MCF 10A (cell line): ENCODE measurements around the gene DCLK1. TPM values are rescaled to one million over a fixed set of nuclear protein-coding genes. Genes with fewer than 3 reads are reported as not detected.

Experiments used
- BruUV-seq: library from RNA; stranded (reverse); fragments of 400-500 nt; replicated peaks from 2 replicates; lab custom pipeline; 2021; lab: Mats Ljungman, UMichigan
- CTCF ChIA-PET: fragments of 300-600 bp; sonication (Branson Sonifier 250); formaldehyde crosslinking; extraction: SDS; loops from one replicate; lab custom pipeline; 2021; ENCODE audit warnings: antibody characterized with exemption, inconsistent platforms; lab: Yijun Ruan, JAX
- POLR2A ChIA-PET: fragments of 300-600, 350-650 bp; sonication (Branson Sonifier 250); formaldehyde crosslinking; extraction: SDS; loops from one replicate; lab custom pipeline; 2020; ENCODE audit warnings: antibody characterized with exemption, inconsistent platforms; lab: Yijun Ruan, JAX
- DNase-seq: peaks from one replicate; pipeline ENCODE4 v3.0.0-alpha.2; 2018; ENCODE audit not compliant: unreplicated experiment
- H3K27ac Mint-ChIP-seq: one replicate; pipeline ENCODE4 v1.8.0; 2022; ENCODE audit warnings: mild to moderate bottlenecking, low read depth, mixed read lengths; ENCODE audit not compliant: unreplicated experiment
- H3K27me3 Mint-ChIP-seq: one replicate; pipeline ENCODE4 v1.8.0; 2022; ENCODE audit warnings: mixed read lengths; ENCODE audit not compliant: insufficient read depth, unreplicated experiment
- H3K36me3 Mint-ChIP-seq: one replicate; pipeline ENCODE4 v1.8.0; 2022; ENCODE audit warnings: mild to moderate bottlenecking, moderate library complexity, mixed read lengths; ENCODE audit not compliant: insufficient read depth, unreplicated experiment
- H3K4me1 Mint-ChIP-seq: one replicate; pipeline ENCODE4 v1.8.0; 2022; ENCODE audit warnings: mixed read lengths; ENCODE audit not compliant: insufficient read depth, unreplicated experiment
- H3K4me3 Mint-ChIP-seq: one replicate; pipeline ENCODE4 v1.8.0; 2022; ENCODE audit warnings: mild to moderate bottlenecking, moderate library complexity, mixed read lengths; ENCODE audit not compliant: unreplicated experiment
- H3K9me3 Mint-ChIP-seq: one replicate; pipeline ENCODE4 v1.8.0; 2022; ENCODE audit warnings: mixed read lengths; ENCODE audit not compliant: unreplicated experiment
- intact Hi-C: fragments of 100-400 bp; cut with micrococcal nuclease; formaldehyde crosslinking; loops from 2 replicates; pipeline ENCODE4 v1.14.1; 2022
- total RNA-seq: library from RNA; stranded (reverse); gene quantifications from 2 replicates; pipeline ENCODE4 v1.2.3, GENCODE V29; 2022
- TF ChIP-seq, protein P1 (sequence below): fragments of 200-600 bp; IDR thresholded peaks from one replicate; pipeline ENCODE4 v1.8.0; 2022; ENCODE audit warnings: antibody characterized with exemption, mild to moderate bottlenecking; ENCODE audit not compliant: unreplicated experiment

DCLK1 gene
- total RNA-seq, 1 experiment from 2014 or later, result 0.44 TPM

DNA sequence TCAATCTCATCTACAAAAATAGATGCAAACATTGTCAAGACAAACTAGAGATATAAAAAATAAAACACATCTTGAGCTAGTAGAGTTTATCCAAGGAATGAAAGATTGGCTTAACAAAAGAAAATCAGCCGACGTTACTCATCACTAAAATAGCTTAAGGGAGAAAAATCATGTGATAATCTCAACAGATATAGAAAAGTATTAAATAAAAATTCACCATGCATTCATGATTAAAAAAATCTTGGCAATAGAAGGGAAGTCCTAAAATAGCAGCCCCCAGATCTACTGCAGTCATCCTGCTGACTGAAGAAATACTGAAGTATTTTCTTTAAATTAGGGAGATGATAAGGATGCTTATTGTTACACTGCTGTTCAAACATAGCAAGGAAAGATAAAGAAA, 12.6 kb upstream of the DCLK1 start:
- H3K27me3 Mint-ChIP-seq, result no peaks in the 10 kb centered on the region
- no TSS peak for BruUV-seq
- intact Hi-C loops, result no loop called here
- TF ChIP-seq, protein P1, sequence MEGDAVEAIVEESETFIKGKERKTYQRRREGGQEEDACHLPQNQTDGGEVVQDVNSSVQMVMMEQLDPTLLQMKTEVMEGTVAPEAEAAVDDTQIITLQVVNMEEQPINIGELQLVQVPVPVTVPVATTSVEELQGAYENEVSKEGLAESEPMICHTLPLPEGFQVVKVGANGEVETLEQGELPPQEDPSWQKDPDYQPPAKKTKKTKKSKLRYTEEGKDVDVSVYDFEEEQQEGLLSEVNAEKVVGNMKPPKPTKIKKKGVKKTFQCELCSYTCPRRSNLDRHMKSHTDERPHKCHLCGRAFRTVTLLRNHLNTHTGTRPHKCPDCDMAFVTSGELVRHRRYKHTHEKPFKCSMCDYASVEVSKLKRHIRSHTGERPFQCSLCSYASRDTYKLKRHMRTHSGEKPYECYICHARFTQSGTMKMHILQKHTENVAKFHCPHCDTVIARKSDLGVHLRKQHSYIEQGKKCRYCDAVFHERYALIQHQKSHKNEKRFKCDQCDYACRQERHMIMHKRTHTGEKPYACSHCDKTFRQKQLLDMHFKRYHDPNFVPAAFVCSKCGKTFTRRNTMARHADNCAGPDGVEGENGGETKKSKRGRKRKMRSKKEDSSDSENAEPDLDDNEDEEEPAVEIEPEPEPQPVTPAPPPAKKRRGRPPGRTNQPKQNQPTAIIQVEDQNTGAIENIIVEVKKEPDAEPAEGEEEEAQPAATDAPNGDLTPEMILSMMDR, result no peak
- POLR2A ChIA-PET, result no interaction called here
- CTCF ChIA-PET, result interaction anchor here (0.6 to 2.0 kb wide), 2 partner anchors 154 to 165 kb away, joined by 3 to 6 read pairs; no protein-coding TSS in a partner anchor
- H3K27ac Mint-ChIP-seq, result no peak overlapping the region
- peaks cover 4% of the 10 kb centered on the region for H3K4me1 Mint-ChIP-seq
- H3K9me3 Mint-ChIP-seq, result no peaks in the 10 kb centered on the region
- H3K36me3 Mint-ChIP-seq, result no peaks in the 10 kb centered on the region
- no peak overlapping the region for H3K4me3 Mint-ChIP-seq
- no peak for DNase-seq

DNA sequence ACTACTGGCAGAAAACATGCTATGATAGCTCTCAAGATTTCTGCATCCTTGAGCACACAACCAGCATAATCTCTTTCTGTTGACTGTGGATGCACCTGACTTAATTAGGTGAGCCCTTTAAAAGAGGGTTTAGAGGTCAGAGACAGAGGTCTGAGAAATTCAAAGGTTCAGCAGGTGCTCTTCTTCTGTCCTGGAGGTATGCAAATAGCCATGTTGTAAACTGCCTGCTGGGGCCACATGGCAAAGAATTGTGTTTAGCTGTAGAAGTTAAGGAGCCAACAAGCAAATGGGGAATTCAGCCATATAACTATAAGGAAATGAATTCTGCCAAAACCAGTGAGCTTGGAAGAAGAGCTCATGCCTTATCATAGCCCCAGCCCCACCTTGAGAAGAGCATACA, 11.6 kb upstream of the DCLK1 start:
- no peak for DNase-seq
- intact Hi-C loops, result no loop called here
- Mint-ChIP-seq H3K27me3 (no peaks in the 10 kb centered on the region), H3K4me3 (no peak overlapping the region), H3K36me3 (no peaks in the 10 kb centered on the region), H3K4me1 (no peaks in the 10 kb centered on the region), H3K27ac (no peak overlapping the region), H3K9me3 (no peaks in the 10 kb centered on the region)
- POLR2A ChIA-PET, result no interaction called here
- BruUV-seq, result no TSS peak
- CTCF ChIA-PET, result interaction anchor here (2.0 kb wide), 1 partner anchor 164 kb away, joined by 6 read pairs; no protein-coding TSS in a partner anchor
- TF ChIP-seq, protein P1, result no peak

DNA sequence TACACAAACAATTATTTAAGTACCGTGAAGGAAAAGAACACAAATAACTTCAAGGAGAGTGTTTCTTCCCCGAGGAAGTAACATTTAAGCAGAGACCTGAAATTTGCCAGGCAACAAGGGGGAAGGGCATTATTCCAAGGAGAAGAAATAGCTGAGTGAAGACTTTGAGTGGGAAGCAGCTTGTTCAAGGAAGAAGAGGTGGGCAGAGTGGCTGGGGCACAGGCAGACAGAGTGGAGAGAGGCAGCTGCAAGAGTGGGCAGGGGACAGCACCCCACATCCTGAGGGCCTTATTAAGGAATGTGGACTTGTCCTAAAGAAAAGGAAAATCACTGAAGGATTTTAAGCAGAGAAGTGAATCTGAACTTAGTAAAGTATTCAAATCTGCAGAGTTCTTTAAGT, 4.7 kb upstream of the DCLK1 start:
- ChIA-PET CTCF (interaction anchor here (0.6 kb wide), 2 partner anchors 32 to 78 kb away, joined by 3 read pairs; no protein-coding TSS in a partner anchor), POLR2A (no interaction called here)
- TF ChIP-seq, protein P1, result no peak
- Mint-ChIP-seq H3K27ac (no peak overlapping the region), H3K9me3 (no peaks in the 10 kb centered on the region), H3K4me3 (no peak overlapping the region), H3K36me3 (no peaks in the 10 kb centered on the region), H3K4me1 (no peaks in the 10 kb centered on the region), H3K27me3 (peaks cover 2% of the 10 kb centered on the region)
- no TSS peak for BruUV-seq
- intact Hi-C loops, result no loop called here
- no peak for DNase-seq

DNA sequence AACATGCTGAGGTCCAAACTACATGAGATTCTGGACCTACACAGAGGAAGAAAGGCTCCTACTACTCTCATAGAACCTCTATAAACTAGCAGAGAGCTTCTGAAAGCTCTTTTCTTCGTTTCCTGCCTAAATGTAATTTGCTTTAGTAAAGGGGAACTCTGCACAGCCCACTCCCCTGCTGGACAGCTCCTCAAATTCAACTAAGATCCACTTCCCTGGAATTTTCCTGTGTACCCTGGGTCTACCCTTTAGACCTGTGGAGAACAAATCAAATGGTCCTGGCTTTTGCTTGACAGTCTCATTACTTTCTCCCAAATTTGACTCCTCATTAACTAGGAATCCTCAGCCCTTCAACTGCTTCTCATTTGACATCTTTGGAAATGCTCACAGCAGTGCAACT, 3.5 kb upstream of the DCLK1 start:
- Mint-ChIP-seq H3K36me3 (no peaks in the 10 kb centered on the region), H3K4me1 (peaks cover 5% of the 10 kb centered on the region), H3K9me3 (no peaks in the 10 kb centered on the region), H3K27me3 (peaks cover 11% of the 10 kb centered on the region), H3K27ac (no peak overlapping the region), H3K4me3 (no peak overlapping the region)
- intact Hi-C loops, result no loop called here
- CTCF ChIA-PET, result interaction anchor here (1.2 kb wide), 1 partner anchor 10 kb away, joined by 3 read pairs; no protein-coding TSS in a partner anchor
- no peak for DNase-seq
- BruUV-seq, result no TSS peak
- POLR2A ChIA-PET, result interaction anchor here (0.6 kb wide), 1 partner anchor 19 kb away, joined by 3 read pairs; no protein-coding TSS in a partner anchor
- TF ChIP-seq, protein P1, result no peak
